K562 (cell line): ENCODE data around the gene ST6GALNAC6. TPM values are rescaled to one million over a fixed set of nuclear protein-coding genes. Genes with fewer than 3 reads are reported as not detected.

ENCODE experiments used
- ATF2 ChIP-seq: sonication (generic); formaldehyde crosslinking; IDR thresholded peaks from 2 replicates; pipeline ENCODE4 v1.8.1; 2022; ENCODE audit warnings: missing genetic modification reagents
- E2F6 ChIP-seq, 2 experiments: IDR thresholded peaks; 2 replicates each; pipeline ENCODE4 v1.6.1; 2011; ENCODE audit warnings: borderline replicate concordance in 1 of 2, control low read depth in 1 of 2, low read depth in 1 of 2, low read length in 1 of 2, mild to moderate bottlenecking in 1 of 2, mixed read lengths in 1 of 2, moderate library complexity in 1 of 2; ENCODE audit not compliant: insufficient read depth in 1 of 2, insufficient read length in 1 of 2, poor library complexity in 1 of 2, severe bottlenecking in 1 of 2; ENCODE audit errors: extremely low read depth in 1 of 2
- MNT ChIP-seq, 2 experiments: fragments of 450-650 bp; conservative IDR thresholded peaks; 2 replicates each; pipeline ENCODE4 v1.6.1; 2017; ENCODE audit warnings: mild to moderate bottlenecking in 2 of 2, moderate library complexity in 2 of 2
- MXI1 ChIP-seq: IDR thresholded peaks from 2 replicates; pipeline ENCODE4 v1.6.1; 2011; ENCODE audit warnings: low read depth, mild to moderate bottlenecking, improper control_type of control experiment, low read length
- MYNN ChIP-seq, 2 experiments: sonication (generic); formaldehyde crosslinking in 1 of 2; IDR thresholded peaks; 2 replicates each; pipeline versions ENCODE4 v1.5.0 to v1.6.1; 2016 to 2020; ENCODE audit warnings: antibody characterized with exemption in 1 of 2, missing genetic modification reagents in 1 of 2
- NFIX ChIP-seq: fragments of 250-450 bp; sonication (Bioruptor Pico); IDR thresholded peaks from 2 replicates; pipeline ENCODE4 v1.4.0; 2020; ENCODE audit warnings: low read depth, mild to moderate bottlenecking, moderate library complexity
- NR1H2 ChIP-seq: sonication (generic); formaldehyde crosslinking; IDR thresholded peaks from 2 replicates; pipeline ENCODE4 v1.4.0; 2020; ENCODE audit warnings: mild to moderate bottlenecking, missing genetic modification reagents
- PCBP1 ChIP-seq: fragments of 200-400 bp; formaldehyde crosslinking; IDR thresholded peaks from 2 replicates; pipeline ENCODE4 v1.6.1; 2018; ENCODE audit warnings: mild to moderate bottlenecking, low read depth, low read length; ENCODE audit not compliant: poor library complexity, severe bottlenecking
- POLR2G ChIP-seq: fragments of 200-400 bp; formaldehyde crosslinking; IDR thresholded peaks from 2 replicates; pipeline ENCODE4 v1.6.1; 2017; ENCODE audit warnings: low read depth, mild to moderate bottlenecking, antibody characterized with exemption, low read length, moderate library complexity
- RB1 ChIP-seq: fragments of 450-650 bp; IDR thresholded peaks from 2 replicates; pipeline ENCODE4 v1.6.1; 2017; ENCODE audit warnings: low read depth, mild to moderate bottlenecking
- RBM17 ChIP-seq: fragments of 200-400 bp; formaldehyde crosslinking; IDR thresholded peaks from 2 replicates; pipeline ENCODE4 v1.6.1; 2017; ENCODE audit warnings: low read depth, mild to moderate bottlenecking, low read length, borderline replicate concordance
- RBM22 ChIP-seq: fragments of 200-400 bp; formaldehyde crosslinking; IDR thresholded peaks from 2 replicates; pipeline ENCODE4 v1.6.1; 2018; ENCODE audit warnings: low read length, low read depth; ENCODE audit not compliant: poor library complexity, severe bottlenecking
- SP1 ChIP-seq: sonication (generic); formaldehyde crosslinking; IDR thresholded peaks from 2 replicates; pipeline ENCODE4 v1.8.1; 2022; ENCODE audit warnings: mild to moderate bottlenecking, missing genetic modification reagents
- UBTF ChIP-seq, 2 experiments: IDR thresholded peaks; 2 replicates each; pipeline ENCODE4 v1.6.1; 2012; ENCODE audit warnings: improper control_type of control experiment in 2 of 2, low read depth in 2 of 2, low read length in 2 of 2, borderline replicate concordance in 1 of 2
- ZBTB33 ChIP-seq: sonication (generic); formaldehyde crosslinking; IDR thresholded peaks from 2 replicates; pipeline ENCODE4 v1.8.1; 2023; ENCODE audit warnings: mild to moderate bottlenecking, missing genetic modification reagents
- polyA plus RNA-seq, 8 experiments: library from polyadenylated mRNA; depleted of rRNA in 4 of 8; stranded (reverse) in 5 of 8; unstranded in 3 of 8; fragments of >200 nt; fragmentation: Nextera tagmentation in 2 of 8; fragmentation: Illumina TruSeq in 1 of 8; extraction: Ambion mirVana in 2 of 8; extraction: Trizol in 1 of 8; gene quantifications; 2 replicates each; pipeline versions ENCODE4 v1.2.1 to v1.2.3, GENCODE V29; 2011 to 2014; ENCODE audit warnings: inconsistent platforms in 1 of 8, missing spikeins in 1 of 8
- total RNA-seq, 7 experiments: library from RNA; depleted of rRNA in 6 of 7; stranded (reverse); fragments of >200 nt in 6 of 7; fragmentation: Illumina TruSeq in 2 of 7; extraction: Trizol in 2 of 7; gene quantifications; 2 replicates each; pipeline versions ENCODE4 v1.2.1 to v1.2.3, GENCODE V29; 2011 to 2021; ENCODE audit warnings: low replicate concordance in 1 of 7

Gene ST6GALNAC6
- total and polyA plus RNA-seq, 9 of the 15 experiments (the other 6 are each of a cell fraction or from before 2014, with no cell fraction given), result 0.13 to 23.0 (median 14.5) TPM

GRCh38 chr9:127877566-127877998 lies 21.8 kb downstream of the ST6GALNAC6 start, which contains the start of gene AK1 (continued):
- TF ChIP-seq MNT (conservative IDR thresholded peaks at IDR 0.05) (0 out of 4 replicates have a peak, but pooled peaks of 1 of the 2 experiments have one; percentile 17), RB1 (peak; percentile 60; the same call in 1 of the 2 replicates), POLR2G (peak; percentile 90), E2F6 (IDR thresholded peaks at IDR 0.05; ENCODE audit: borderline replicate concordance in 1 of 2, extremely low read depth in 1 of 2, insufficient read depth in 1 of 2, insufficient read length in 1 of 2, low read depth in 1 of 2, low read length in 1 of 2, poor library complexity in 1 of 2, severe bottlenecking in 1 of 2) (peak; percentile 65 to 77), ATF2 (no peak), PCBP1 (peak; percentile 32), RBM17 (no peak), UBTF (IDR thresholded peaks at IDR 0.05; ENCODE audit: borderline replicate concordance in 1 of 2, low read depth in 2 of 2, low read length in 2 of 2) (0 out of 4 replicates have a peak, but pooled peaks of 1 of the 2 experiments have one; percentile 44), NR1H2 (CRISPR knock-in tag) (peak; percentile 80; the same call in 1 of the 2 replicates), MXI1 (no peak), MYNN (IDR thresholded peaks at IDR 0.05) (no peak), MYNN (CRISPR knock-in tag; IDR thresholded peaks at IDR 0.05) (no peak), SP1 (CRISPR knock-in tag) (no peak), NFIX (CRISPR knock-in tag) (no peak), ZBTB33 (CRISPR knock-in tag) (no peak; the same call in 1 of the 2 replicates), RBM22 (peak; percentile 50)
